Duodenal mucosa (tissue), 2 donors: ENCODE results near the gene ADORA2A.

Experiments used
- H3K27ac ChIP-seq: one replicate; pipeline ENCODE4 v1.7.0; 2013; ENCODE audit warnings: low read depth, low read length
- H3K27me3 ChIP-seq, 2 donors: one replicate each; pipeline ENCODE4 v1.7.0; 2013; ENCODE audit warnings: low read length in 2 of 2, control low read depth in 1 of 2; ENCODE audit not compliant: insufficient read depth in 2 of 2, control insufficient read depth in 1 of 2
- H3K36me3 ChIP-seq, 2 donors: one replicate each; pipeline ENCODE4 v1.7.0; 2013; ENCODE audit warnings: low read length in 2 of 2, control low read depth in 1 of 2; ENCODE audit not compliant: insufficient read depth in 2 of 2, control insufficient read depth in 1 of 2
- H3K4me1 ChIP-seq, 2 donors: one replicate each; pipeline ENCODE4 v1.7.0; 2013; ENCODE audit warnings: low read length in 2 of 2, control low read depth in 1 of 2; ENCODE audit not compliant: insufficient read depth in 2 of 2, control insufficient read depth in 1 of 2
- H3K4me3 ChIP-seq, 2 donors: one replicate each; pipeline ENCODE4 v1.7.0; 2013; ENCODE audit warnings: low read length in 2 of 2, low read depth in 1 of 2
- H3K9ac ChIP-seq, 2 donors: one replicate each; pipeline ENCODE4 v1.7.0; 2013; ENCODE audit warnings: low read length in 2 of 2, low read depth in 1 of 2
- H3K9me3 ChIP-seq, 2 donors: one replicate each; pipeline ENCODE4 v1.7.0; 2013; ENCODE audit warnings: low read length in 2 of 2, control low read depth in 1 of 2; ENCODE audit not compliant: control insufficient read depth in 1 of 2

ADORA2A gene

DNA sequence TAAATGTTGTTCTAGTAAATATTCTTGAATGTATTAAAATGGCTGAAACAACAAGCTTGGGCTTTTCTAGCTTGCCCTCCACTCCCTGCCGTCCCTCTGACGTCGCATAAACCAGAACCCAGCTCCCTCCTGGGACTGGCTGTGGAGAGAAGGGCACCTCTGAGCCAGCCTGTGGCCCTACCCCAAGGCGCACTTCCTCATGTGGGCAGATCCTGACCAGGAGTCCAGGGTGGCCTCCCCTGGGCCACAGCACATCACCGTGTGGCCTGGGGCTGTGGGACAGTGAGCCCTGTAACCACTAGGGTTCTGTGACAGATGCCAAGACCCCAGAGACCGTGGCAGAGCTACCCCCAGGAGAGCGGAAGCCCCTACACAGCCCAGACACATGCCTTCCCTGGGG, 10.2 kb upstream of the ADORA2A start:
- Histone ChIP-seq H3K9me3 (no peaks in the 10 kb centered on the region), H3K9ac (no peak overlapping the region), H3K4me1 (peaks cover 0 to 6% of the 10 kb centered on the region in 2 donors), H3K4me3 (no peak overlapping the region), H3K36me3 (peaks cover 5 to 50% of the 10 kb centered on the region in 2 donors), H3K27ac (no peak overlapping the region), H3K27me3 (peaks cover under 1 to 12% of the 10 kb centered on the region in 2 donors)

DNA sequence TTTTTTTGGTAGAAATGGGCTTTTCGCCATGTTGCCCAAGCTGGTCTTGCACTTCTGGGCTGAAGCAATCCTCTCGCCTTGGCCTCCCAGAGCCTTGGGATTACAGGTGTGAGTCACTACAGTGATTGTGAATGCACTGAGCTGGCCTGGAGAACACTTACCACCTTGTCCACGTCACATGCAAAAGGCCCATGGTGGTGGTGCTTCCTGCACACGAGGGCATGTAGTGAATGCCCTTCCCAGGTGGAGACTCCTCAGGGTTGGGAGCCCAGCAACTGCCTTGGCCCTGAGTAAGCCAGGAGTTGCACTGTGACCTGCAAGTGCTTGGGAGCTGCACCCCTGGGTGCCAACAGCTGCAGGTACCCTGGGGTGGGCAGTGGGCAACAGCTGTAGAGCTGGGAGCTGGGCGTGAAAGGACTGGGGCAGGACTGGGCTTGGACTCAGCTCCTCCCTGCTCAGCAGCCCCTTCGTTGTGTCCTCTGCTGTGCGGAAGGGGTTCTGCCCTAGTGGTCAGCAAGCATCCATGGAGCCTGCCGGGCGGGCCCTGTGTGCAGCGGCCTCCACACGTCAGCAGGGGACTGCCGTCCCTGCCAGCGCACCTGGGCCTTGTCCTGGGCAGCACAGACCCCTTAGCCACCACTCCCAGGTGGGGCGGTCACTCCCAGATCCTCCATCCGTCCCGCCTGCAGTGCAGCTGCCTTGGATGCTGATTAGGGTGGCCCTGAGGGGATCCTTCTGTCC, 9.3 kb upstream of the ADORA2A start:
- peaks cover 0 to 6% of the 10 kb centered on the region in 2 donors for H3K4me1 ChIP-seq
- H3K27ac ChIP-seq: no peak overlapping the region
- H3K4me3 ChIP-seq: no peak overlapping the region
- H3K9ac ChIP-seq: no peak overlapping the region
- H3K27me3 ChIP-seq: peaks cover 6 to 12% of the 10 kb centered on the region in 2 donors
- peaks cover 5 to 42% of the 10 kb centered on the region in 2 donors for H3K36me3 ChIP-seq
- H3K9me3 ChIP-seq: no peaks in the 10 kb centered on the region

GRCh38 chr22:24418786-24419474, 8.5 kb upstream of the ADORA2A start:
- H3K4me1 ChIP-seq: peaks cover 0 to 6% of the 10 kb centered on the region in 2 donors
- no peak overlapping the region for H3K27ac ChIP-seq
- H3K9ac ChIP-seq: no peak overlapping the region
- H3K36me3 ChIP-seq: peaks cover 5 to 37% of the 10 kb centered on the region in 2 donors
- H3K27me3 ChIP-seq: peaks cover 6 to 12% of the 10 kb centered on the region in 2 donors
- H3K9me3 ChIP-seq: no peaks in the 10 kb centered on the region
- no peak overlapping the region for H3K4me3 ChIP-seq

DNA sequence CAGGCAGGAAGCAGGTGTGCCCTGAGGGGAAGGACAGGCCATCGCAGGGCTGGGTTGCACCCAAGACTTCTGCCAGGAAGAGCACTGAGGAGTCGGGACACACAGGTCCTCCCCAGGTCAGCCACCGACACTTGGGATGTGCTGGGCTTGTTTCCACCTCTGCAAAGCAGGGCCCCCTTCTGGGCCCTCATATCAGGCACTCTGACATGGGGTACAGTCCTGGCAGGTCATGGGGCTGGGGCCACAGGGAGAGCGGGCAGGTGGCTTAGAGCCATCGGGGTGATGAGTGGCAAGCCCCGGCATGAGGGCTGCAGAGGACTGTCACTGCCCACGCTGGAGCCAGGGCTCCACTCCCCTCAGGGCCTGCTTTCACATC, 7.9 kb upstream of the ADORA2A start:
- H3K27me3 ChIP-seq: peaks cover 6 to 15% of the 10 kb centered on the region in 2 donors
- peaks cover 5 to 32% of the 10 kb centered on the region in 2 donors for H3K36me3 ChIP-seq
- H3K4me3 ChIP-seq: no peak overlapping the region
- no peaks in the 10 kb centered on the region for H3K9me3 ChIP-seq
- H3K27ac ChIP-seq: no peak overlapping the region
- H3K4me1 ChIP-seq: peaks cover 2 to 6% of the 10 kb centered on the region in 2 donors
- no peak overlapping the region for H3K9ac ChIP-seq

GRCh38 chr22:24420072-24420976, 7.1 kb upstream of the ADORA2A start:
- Histone ChIP-seq H3K4me1 (peaks cover 6 to 7% of the 10 kb centered on the region in 2 donors), H3K9ac (no peak overlapping the region), H3K4me3 (no peak overlapping the region), H3K9me3 (no peaks in the 10 kb centered on the region), H3K27ac (no peak overlapping the region), H3K36me3 (peaks cover 5 to 23% of the 10 kb centered on the region in 2 donors), H3K27me3 (peaks cover 6 to 21% of the 10 kb centered on the region in 2 donors)

GRCh38 chr22:24420977-24421343, 6.4 kb upstream of the ADORA2A start:
- Histone ChIP-seq H3K36me3 (peaks cover 2 to 17% of the 10 kb centered on the region in 2 donors), H3K4me1 (peaks cover 6 to 13% of the 10 kb centered on the region in 2 donors), H3K9ac (no peak overlapping the region), H3K27me3 (peaks cover 6 to 25% of the 10 kb centered on the region in 2 donors), H3K27ac (no peak overlapping the region), H3K9me3 (no peaks in the 10 kb centered on the region), H3K4me3 (no peak overlapping the region)

GRCh38 chr22:24421428-24421931, 5.9 kb upstream of the ADORA2A start:
- H3K9me3 ChIP-seq: no peaks in the 10 kb centered on the region
- peaks cover 6 to 30% of the 10 kb centered on the region in 2 donors for H3K27me3 ChIP-seq
- no peak overlapping the region for H3K9ac ChIP-seq
- peaks cover 6 to 18% of the 10 kb centered on the region in 2 donors for H3K4me1 ChIP-seq
- H3K36me3 ChIP-seq: peaks cover 0 to 12% of the 10 kb centered on the region in 2 donors
- no peak overlapping the region for H3K27ac ChIP-seq
- H3K4me3 ChIP-seq: no peak overlapping the region

- Histone ChIP-seq H3K4me3 (no peak overlapping the region), H3K9ac (no peak overlapping the region), H3K27ac (no peak overlapping the region), H3K9me3 (no peaks in the 10 kb centered on the region), H3K36me3 (peaks cover 0 to 5% of the 10 kb centered on the region in 2 donors), H3K27me3 (peaks cover 6 to 30% of the 10 kb centered on the region in 2 donors), H3K4me1 (peaks cover 6 to 24% of the 10 kb centered on the region in 2 donors)
These were observed 5.2 kb upstream of the ADORA2A start for GRCh38 chr22:24422102-24422665.

- H3K27me3 ChIP-seq: peaks cover 6 to 30% of the 10 kb centered on the region in 2 donors
- no peak overlapping the region for H3K9ac ChIP-seq
- peaks cover 6 to 25% of the 10 kb centered on the region in 2 donors for H3K4me1 ChIP-seq
- no peaks in the 10 kb centered on the region for H3K9me3 ChIP-seq
- H3K4me3 ChIP-seq: peak overlapping the region in 1 of 2 donors; percentile 48
- H3K27ac ChIP-seq: no peak overlapping the region
- no peaks in the 10 kb centered on the region for H3K36me3 ChIP-seq
These were observed 3.8 kb upstream of the ADORA2A start for GRCh38 chr22:24423519-24424000.
